Endothelial cell of umbilical vein (primary cell): ENCODE results near the gene ZNF101.

Experiments
- CTCF ChIP-seq, 2 donors: IDR thresholded peaks; 1 replicate in 1 of 2; 2 replicates in 1 of 2; pipeline ENCODE4 v1.5.1; 2011; ENCODE audit warnings: low read length in 2 of 2, mild to moderate bottlenecking in 2 of 2, moderate library complexity in 2 of 2, control low read depth in 1 of 2, inconsistent platforms in 1 of 2, low read depth in 1 of 2; ENCODE audit not compliant: insufficient read depth in 1 of 2; ENCODE audit errors: extremely low read depth in 1 of 2
- EZH2 ChIP-seq: IDR thresholded peaks from 2 replicates; pipeline ENCODE4 v1.6.1; 2012; ENCODE audit warnings: borderline replicate concordance, low read depth, mild to moderate bottlenecking, moderate library complexity, low read length, inconsistent platforms; ENCODE audit not compliant: severe bottlenecking
- JUN ChIP-seq: IDR thresholded peaks from 2 replicates; pipeline ENCODE4 v1.6.1; 2011; ENCODE audit warnings: borderline replicate concordance, low read depth; ENCODE audit not compliant: insufficient read length, insufficient read depth

- TF ChIP-seq CTCF (IDR thresholded peaks at IDR 0.05; ENCODE audit: extremely low read depth in 1 of 2, insufficient read depth in 1 of 2, low read depth in 1 of 2, low read length in 2 of 2), result no peak
- no peak for TF ChIP-seq EZH2
- TF ChIP-seq JUN, result no peak
These were observed 18.5 kb downstream of the ZNF101 start for GRCh38 chr19:19687090-19687489.
